ENCODE data around the gene L1TD1. TPM values are rescaled to one million over a fixed set of nuclear protein-coding genes. Genes with fewer than 3 reads are reported as not detected.

L1TD1 gene
- total RNA-seq, 6 experiments from 2014 or later, result not detected

DNA sequence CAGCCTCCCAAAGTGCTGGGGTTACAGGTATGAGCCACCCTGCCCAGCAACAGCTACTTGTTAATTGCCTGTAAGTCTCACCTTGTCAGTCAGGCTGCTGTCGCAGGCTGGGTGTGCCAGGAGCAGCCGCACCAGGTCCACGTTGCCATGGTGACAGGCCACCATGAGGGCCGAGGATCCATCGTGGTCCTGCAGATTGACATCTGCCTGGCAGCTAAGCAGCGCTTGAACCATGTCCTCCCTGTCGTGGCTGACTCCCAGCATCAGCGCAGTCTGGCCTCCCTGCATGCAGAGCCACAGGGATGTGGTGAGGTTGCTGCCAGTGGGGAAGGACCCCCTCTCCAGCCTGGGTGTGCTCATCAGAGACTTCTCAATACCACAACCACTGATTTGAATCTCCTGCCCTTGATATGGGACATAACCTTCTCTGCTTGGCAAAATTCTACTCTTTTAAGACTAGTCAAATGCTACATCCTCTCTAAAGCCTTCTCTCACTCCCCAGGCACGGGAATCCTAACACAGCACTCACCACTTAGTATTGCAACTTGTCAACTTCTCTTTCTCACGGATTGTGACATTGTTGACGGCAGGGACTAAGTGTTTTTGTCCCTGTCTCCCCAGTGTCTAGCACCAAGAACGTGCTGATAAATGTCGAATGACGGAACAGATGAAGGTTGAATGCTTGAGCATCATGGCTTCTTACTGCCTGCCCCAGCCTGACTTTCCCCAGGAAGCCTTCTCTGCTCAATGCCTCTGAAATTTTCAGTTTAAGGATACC, 52.9 kb downstream of the L1TD1 start:
- Mint-ChIP-seq H3K27ac (no peak overlapping the region), H3K36me3 (ENCODE audit: low read depth) (no peaks in the 10 kb centered on the region), H3K9me3 (peaks cover 5% of the 10 kb centered on the region; the same call in 1 of the 2 replicates), H3K4me3 (no peak overlapping the region), H3K4me1 (ENCODE audit: low read depth) (no peaks in the 10 kb centered on the region; the same call in 1 of the 2 replicates), H3K27me3 (ENCODE audit: insufficient read depth) (peaks cover 9% of the 10 kb centered on the region; the same call in 1 of the 2 replicates)
- TF ChIP-seq, protein P1, sequence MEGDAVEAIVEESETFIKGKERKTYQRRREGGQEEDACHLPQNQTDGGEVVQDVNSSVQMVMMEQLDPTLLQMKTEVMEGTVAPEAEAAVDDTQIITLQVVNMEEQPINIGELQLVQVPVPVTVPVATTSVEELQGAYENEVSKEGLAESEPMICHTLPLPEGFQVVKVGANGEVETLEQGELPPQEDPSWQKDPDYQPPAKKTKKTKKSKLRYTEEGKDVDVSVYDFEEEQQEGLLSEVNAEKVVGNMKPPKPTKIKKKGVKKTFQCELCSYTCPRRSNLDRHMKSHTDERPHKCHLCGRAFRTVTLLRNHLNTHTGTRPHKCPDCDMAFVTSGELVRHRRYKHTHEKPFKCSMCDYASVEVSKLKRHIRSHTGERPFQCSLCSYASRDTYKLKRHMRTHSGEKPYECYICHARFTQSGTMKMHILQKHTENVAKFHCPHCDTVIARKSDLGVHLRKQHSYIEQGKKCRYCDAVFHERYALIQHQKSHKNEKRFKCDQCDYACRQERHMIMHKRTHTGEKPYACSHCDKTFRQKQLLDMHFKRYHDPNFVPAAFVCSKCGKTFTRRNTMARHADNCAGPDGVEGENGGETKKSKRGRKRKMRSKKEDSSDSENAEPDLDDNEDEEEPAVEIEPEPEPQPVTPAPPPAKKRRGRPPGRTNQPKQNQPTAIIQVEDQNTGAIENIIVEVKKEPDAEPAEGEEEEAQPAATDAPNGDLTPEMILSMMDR (IDR thresholded peaks at IDR 0.05), result no peak
- DNase-seq, result no peak

DNA sequence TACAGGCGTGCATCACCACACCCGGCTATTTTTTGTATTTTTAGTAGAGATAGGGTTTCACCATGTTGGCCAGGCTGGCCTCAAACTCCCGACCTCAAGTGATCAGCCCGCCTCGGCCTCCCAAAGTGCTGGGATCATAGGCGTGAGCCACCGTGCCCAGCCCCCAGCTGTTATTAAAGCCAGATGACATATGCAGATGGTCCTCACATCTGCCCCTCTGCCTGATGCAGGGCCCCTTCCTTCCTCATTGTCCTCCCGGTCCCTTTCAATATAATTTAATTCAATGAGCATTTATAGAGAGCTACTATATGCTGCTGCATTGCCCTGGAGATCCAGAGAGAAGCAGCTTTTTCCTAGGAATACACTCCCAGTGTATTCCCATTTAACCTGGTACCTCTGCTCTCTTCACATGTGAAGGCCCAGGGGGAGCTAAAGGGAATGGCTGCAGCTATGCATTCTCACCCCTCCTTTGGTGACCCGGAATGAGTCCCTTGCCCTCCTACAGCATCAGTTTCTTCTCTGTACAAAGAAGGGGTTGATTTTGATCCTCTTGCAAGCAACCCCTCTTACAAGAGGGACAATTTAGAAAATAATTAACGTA, 55.6 kb downstream of the L1TD1 start:
- TF ChIP-seq, protein P1 (IDR thresholded peaks at IDR 0.05), result no peak
- Mint-ChIP-seq H3K27ac (no peak overlapping the region), H3K27me3 (ENCODE audit: insufficient read depth) (peaks cover 8% of the 10 kb centered on the region; the same call in 1 of the 2 replicates), H3K36me3 (ENCODE audit: low read depth) (no peaks in the 10 kb centered on the region), H3K4me3 (no peak overlapping the region), H3K4me1 (ENCODE audit: low read depth) (no peaks in the 10 kb centered on the region; the same call in 1 of the 2 replicates), H3K9me3 (peaks cover 5% of the 10 kb centered on the region; the same call in 1 of the 2 replicates)
- DNase-seq, result no peak

- no peaks in the 10 kb centered on the region for H3K4me1 Mint-ChIP-seq (ENCODE audit: low read depth)
- H3K27ac Mint-ChIP-seq, result no peak overlapping the region
- H3K4me3 Mint-ChIP-seq, result no peak overlapping the region
- H3K36me3 Mint-ChIP-seq (ENCODE audit: low read depth), result no peaks in the 10 kb centered on the region
- H3K27me3 Mint-ChIP-seq (ENCODE audit: insufficient read depth), result peaks cover 9% of the 10 kb centered on the region
- H3K9me3 Mint-ChIP-seq, result peaks cover 17% of the 10 kb centered on the region; the same call in 1 of the 2 replicates
- TF ChIP-seq, protein P1 (IDR thresholded peaks at IDR 0.05), result no peak
- DNase-seq, result no peak
Observed at GRCh38 chr1:62259551-62259950, 64.9 kb downstream of the L1TD1 start.

DNA sequence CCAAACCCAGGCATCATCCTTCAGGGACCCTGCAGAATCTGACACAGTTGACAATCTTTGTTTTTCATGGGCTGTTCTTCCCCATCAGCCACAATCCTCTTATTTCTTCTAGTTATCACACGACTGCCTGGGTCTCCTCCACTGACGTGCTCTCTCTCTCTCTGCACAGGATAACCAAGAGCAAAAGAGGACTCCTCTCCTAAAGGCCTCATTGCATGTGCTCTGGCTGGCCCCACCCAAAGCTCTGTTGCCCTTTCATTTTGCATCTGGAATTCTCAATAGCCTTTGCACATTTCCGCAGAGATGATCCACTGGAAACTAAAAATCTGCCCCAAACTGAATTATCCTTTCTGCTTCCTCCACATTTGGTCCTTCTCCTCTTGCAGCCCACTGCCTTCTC, 66.0 kb downstream of the L1TD1 start:
- Mint-ChIP-seq H3K4me3 (no peak overlapping the region), H3K27me3 (ENCODE audit: insufficient read depth) (peaks cover 9% of the 10 kb centered on the region), H3K36me3 (ENCODE audit: low read depth) (no peaks in the 10 kb centered on the region), H3K27ac (no peak overlapping the region), H3K9me3 (peaks cover 17% of the 10 kb centered on the region; the same call in 1 of the 2 replicates), H3K4me1 (ENCODE audit: low read depth) (no peaks in the 10 kb centered on the region)
- DNase-seq, result no peak
- TF ChIP-seq, protein P1 (IDR thresholded peaks at IDR 0.05), result no peak

Other genes with a start within 250 kb of the L1TD1 start
- not detected for gene KANK4, start 124.6 kb downstream of the L1TD1 start, total RNA-seq (2021; fragmentation: NEBNext Ultra II Directional; extraction: Animal tissue kit (Norgen Biotek cat#: 25700))
- 10 to 100 TPM; 15.0 to 30.9 (median 28.3) TPM for gene USP1, start 242.2 kb downstream of the L1TD1 start, total RNA-seq (2021; fragmentation: NEBNext Ultra II Directional; extraction: Animal tissue kit (Norgen Biotek cat#: 25700))